Heart left ventricle (tissue), 16 donors: Measurements from ENCODE around the gene SLC28A2. TPM values are rescaled to one million over a fixed set of nuclear protein-coding genes. Genes with fewer than 3 reads are reported as not detected.
A peak's percentile ranks its signal among the peaks of the same experiment; 100 is the strongest.
"Not testable (repeated sequence)": the region's sequence is repeated elsewhere in the genome, so short reads cannot be mapped to it uniquely, and the experiment has no call there.

Experiments used
- ATAC-seq, 4 donors: fragments of 200-7000 bp; cut with Tn5 transposase; one replicate each; pipeline ENCODE4 v1.9.1; 2020 to 2022; ENCODE audit warnings: moderate library complexity in 4 of 4, mild to moderate bottlenecking in 3 of 4, moderate number of reproducible peaks in 1 of 4
- DNase-seq, 5 donors: peaks; one replicate each; pipeline ENCODE4 v3.0.0-alpha.2; 2020
- H3K27ac ChIP-seq, 12 donors: fragments of 200-600 bp; sonication (generic) in 4 of 12; one replicate each; pipeline versions ENCODE4 v1.5.0 to v1.8.0; 2016 to 2022; ENCODE audit warnings: mild to moderate bottlenecking in 2 of 12
- H3K27me3 ChIP-seq, 9 donors: fragments of 200-600 bp; sonication (generic) in 2 of 9; one replicate each; pipeline versions ENCODE4 v1.5.1 to v1.8.0; 2016 to 2022; ENCODE audit warnings: mild to moderate bottlenecking in 3 of 9
- H3K36me3 ChIP-seq, 9 donors: fragments of 200-600 bp; sonication (generic) in 2 of 9; one replicate each; pipeline versions ENCODE4 v1.5.0 to v1.8.0; 2018 to 2022; ENCODE audit warnings: mild to moderate bottlenecking in 2 of 9
- H3K4me1 ChIP-seq, 12 donors: fragments of 200-600 bp; sonication (generic) in 4 of 12; one replicate each; pipeline versions ENCODE4 v1.5.0 to v1.8.0; 2016 to 2022; ENCODE audit warnings: mild to moderate bottlenecking in 3 of 12
- H3K4me3 ChIP-seq, 12 donors: fragments of 200-600 bp; sonication (generic) in 4 of 12; one replicate each; pipeline versions ENCODE4 v1.5.0 to v1.8.0; 2017 to 2022; ENCODE audit warnings: mild to moderate bottlenecking in 9 of 12, moderate library complexity in 4 of 12
- H3K9me3 ChIP-seq, 12 donors: fragments of 200-600 bp; sonication (generic) in 4 of 12; one replicate each; pipeline versions ENCODE4 v1.5.0 to v1.8.0; 2016 to 2022; ENCODE audit warnings: mild to moderate bottlenecking in 1 of 12
- POLR2A ChIP-seq, 2 donors: fragments of 450-650 bp; IDR thresholded peaks; one replicate each; pipeline ENCODE4 v1.6.1; 2017; ENCODE audit warnings: antibody characterized with exemption in 2 of 2, mild to moderate bottlenecking in 2 of 2, moderate library complexity in 2 of 2
- WGBS, 4 donors: extraction: QIAGEN DNeasy Blood & Tissue Kit in 2 of 4; methylation state at CpG; one replicate each; pipeline versions ENCODE4 v1.1.5 to v1.1.7; 2013 to 2018; 5-methylcytosine and 5-hydroxymethylcytosine counted together
- intact Hi-C, 10 donors: fragments of 100-400 bp; cut with DNase I; formaldehyde crosslinking; loops; one replicate each; pipeline versions ENCODE4 v1.11.1 to v1.14.2; 2022
- polyA plus RNA-seq, 2 donors: library from polyadenylated mRNA; stranded (reverse); fragments of 200-250 nt; gene quantifications; one replicate each; pipeline ENCODE4 v1.2.3, GENCODE V29; 2013
- total RNA-seq, 9 donors: library from RNA; depleted of rRNA in 2 of 9; stranded (reverse); fragments of >200 nt in 2 of 9; fragmentation: NEBNext Ultra II Directional in 3 of 9; extraction: Animal tissue kit (Norgen Biotek cat#: 25700) in 3 of 9; gene quantifications; one replicate each; pipeline versions ENCODE4 v1.1.0 to v1.2.4, GENCODE V29; 2016 to 2023
- TF ChIP-seq, protein P1 (sequence below), 12 donors: fragments of 200-600 bp; sonication (generic) in 4 of 12; IDR thresholded peaks; one replicate each; pipeline versions ENCODE4 v1.5.0 to v1.8.0; 2018 to 2022; ENCODE audit warnings: antibody characterized with exemption in 12 of 12, mild to moderate bottlenecking in 5 of 12
- donor health status: ischemic (EF 13 %, LVEDD 7.1; RV severe dilation, severe dysfunction).
- donor health status: healthy with polysubstance abuse.
- donor health status: DM: no; HTN: yes; CAD: no.
- donor health status: DM: no; HTN: no; CAD: no.
- donor health status: ischemic (EF 25% LVEDD 6.9; RV normal size, moderate dysfunction).
- donor health status: ischemic (EF 25% LVEDD 5.7; RV mildly dilated, moderate dysfunction).
- donor health status: healthy.
- donor health status: DM: yes; HTN: yes; CAD: no.
- donor health status: ischemic (EF 35%, LVEDD 5.7; RV mildly dilated, moderate dysfunction).
- donor health status: nonischemic (EF 11% LVEDD 7.7; RV severe dilation, severe dysfunction).
- donor health status: DM: yes; HTN: yes; CAD: no.
- donor health status: PGD.
- donor health status: ischemic (EF 29% LVEDD 5.4; RV normal size, mild dysfunction).
- donor health status: nonischemic (EF 23%, LVEDD 6.1; RV moderate dilation, normal function).

Gene SLC28A2
- total and polyA plus RNA-seq, 11 donors = not detected

DNA sequence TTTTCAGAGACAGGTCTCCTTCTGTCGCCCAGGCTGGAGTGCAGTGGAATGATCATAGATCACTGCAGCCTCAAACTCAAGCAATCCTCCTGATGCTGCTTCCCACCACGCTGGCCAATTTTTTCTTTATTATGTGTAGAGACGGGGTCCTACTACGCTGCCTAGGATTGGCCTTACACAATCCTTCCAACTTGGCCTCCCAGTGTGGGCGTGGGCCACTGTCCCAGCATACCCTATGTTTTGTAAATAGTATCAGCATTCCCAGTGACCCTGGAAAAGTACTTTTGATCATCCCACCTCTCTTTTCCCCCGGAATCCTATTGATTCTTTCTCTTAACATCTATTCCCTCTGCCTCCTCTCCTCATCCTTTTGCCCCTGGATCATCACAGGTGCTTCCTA, 36.9 kb downstream of the SLC28A2 start:
- peaks cover 0 to 24% (median 7%) of the 10 kb centered on the region in 12 donors for H3K4me1 ChIP-seq
- no peak overlapping the region for H3K27ac ChIP-seq
- H3K4me3 ChIP-seq = no peak overlapping the region
- H3K9me3 ChIP-seq = no peaks in the 10 kb centered on the region
- DNase-seq = no peak
- WGBS, 4 donors = 69 to 81% (median 78%) methylated on average over 6 of the region's 6 CpGs
- ATAC-seq = peak in 1 of 4 donors; percentile 33
- intact Hi-C loops = loop anchor here in 1 of 10 donors (5.0 kb wide), 1 partner anchor 113 kb away; a partner anchor contains a TSS
- H3K27me3 ChIP-seq = no peaks in the 10 kb centered on the region
- no peak for TF ChIP-seq POLR2A (IDR thresholded peaks at IDR 0.05)
- TF ChIP-seq, protein P1, sequence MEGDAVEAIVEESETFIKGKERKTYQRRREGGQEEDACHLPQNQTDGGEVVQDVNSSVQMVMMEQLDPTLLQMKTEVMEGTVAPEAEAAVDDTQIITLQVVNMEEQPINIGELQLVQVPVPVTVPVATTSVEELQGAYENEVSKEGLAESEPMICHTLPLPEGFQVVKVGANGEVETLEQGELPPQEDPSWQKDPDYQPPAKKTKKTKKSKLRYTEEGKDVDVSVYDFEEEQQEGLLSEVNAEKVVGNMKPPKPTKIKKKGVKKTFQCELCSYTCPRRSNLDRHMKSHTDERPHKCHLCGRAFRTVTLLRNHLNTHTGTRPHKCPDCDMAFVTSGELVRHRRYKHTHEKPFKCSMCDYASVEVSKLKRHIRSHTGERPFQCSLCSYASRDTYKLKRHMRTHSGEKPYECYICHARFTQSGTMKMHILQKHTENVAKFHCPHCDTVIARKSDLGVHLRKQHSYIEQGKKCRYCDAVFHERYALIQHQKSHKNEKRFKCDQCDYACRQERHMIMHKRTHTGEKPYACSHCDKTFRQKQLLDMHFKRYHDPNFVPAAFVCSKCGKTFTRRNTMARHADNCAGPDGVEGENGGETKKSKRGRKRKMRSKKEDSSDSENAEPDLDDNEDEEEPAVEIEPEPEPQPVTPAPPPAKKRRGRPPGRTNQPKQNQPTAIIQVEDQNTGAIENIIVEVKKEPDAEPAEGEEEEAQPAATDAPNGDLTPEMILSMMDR (IDR thresholded peaks at IDR 0.05) = no peak
- H3K36me3 ChIP-seq = no peaks in the 10 kb centered on the region

DNA sequence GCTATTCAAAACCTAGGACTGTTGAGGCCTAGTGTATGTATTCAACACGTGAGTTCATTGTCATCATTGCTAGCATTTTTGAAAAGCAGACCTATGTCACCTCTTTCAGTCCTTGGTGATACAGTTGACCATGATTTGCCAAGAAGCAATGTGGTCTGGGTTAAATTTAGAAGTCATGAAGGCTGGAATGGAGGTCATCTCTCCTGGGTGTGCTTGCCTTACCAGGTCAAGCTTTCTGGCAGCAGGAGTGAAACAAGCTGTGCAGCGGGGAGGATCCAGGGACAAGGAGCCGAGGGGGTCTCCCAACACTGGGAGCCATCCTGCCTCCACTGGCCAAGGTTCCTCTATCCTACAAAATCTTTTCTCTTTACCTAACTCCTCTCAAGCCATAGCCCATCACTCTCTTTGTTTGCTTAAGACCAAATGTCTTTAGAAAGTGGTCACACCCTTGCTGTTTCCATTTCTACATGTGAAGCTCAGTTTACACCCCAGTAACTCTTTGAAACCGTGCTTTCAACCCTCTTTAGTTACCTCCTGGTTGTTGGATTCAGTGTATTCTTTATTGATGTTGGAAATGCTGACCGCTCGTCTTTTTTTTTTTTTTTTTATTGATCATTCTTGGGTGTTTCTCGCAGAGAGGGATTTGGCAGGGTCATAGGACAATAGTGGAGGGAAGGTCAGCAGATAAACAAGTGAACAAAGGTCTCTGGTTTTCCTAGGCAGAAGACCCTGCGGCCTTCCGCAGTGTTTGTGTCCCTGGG, 40.0 kb downstream of the SLC28A2 start:
- 67 to 71% (median 69%) methylated on average over 8 to 9 of the region's 9 CpGs for WGBS, 4 donors
- Histone ChIP-seq H3K27me3 (no peaks in the 10 kb centered on the region), H3K4me1 (peaks cover 0 to 13% (median 5%) of the 10 kb centered on the region in 12 donors), H3K9me3 (no peaks in the 10 kb centered on the region), H3K4me3 (no peak overlapping the region), H3K27ac (no peak overlapping the region), H3K36me3 (no peaks in the 10 kb centered on the region)
- ATAC-seq (peak; percentile 24 to 78 (median 66)), DNase-seq (peak in 1 of 5 donors; percentile 30)
- TF ChIP-seq, protein P1 (IDR thresholded peaks at IDR 0.05) = no peak
- TF ChIP-seq POLR2A (IDR thresholded peaks at IDR 0.05) = no peak
- intact Hi-C loops = no loop called here

DNA sequence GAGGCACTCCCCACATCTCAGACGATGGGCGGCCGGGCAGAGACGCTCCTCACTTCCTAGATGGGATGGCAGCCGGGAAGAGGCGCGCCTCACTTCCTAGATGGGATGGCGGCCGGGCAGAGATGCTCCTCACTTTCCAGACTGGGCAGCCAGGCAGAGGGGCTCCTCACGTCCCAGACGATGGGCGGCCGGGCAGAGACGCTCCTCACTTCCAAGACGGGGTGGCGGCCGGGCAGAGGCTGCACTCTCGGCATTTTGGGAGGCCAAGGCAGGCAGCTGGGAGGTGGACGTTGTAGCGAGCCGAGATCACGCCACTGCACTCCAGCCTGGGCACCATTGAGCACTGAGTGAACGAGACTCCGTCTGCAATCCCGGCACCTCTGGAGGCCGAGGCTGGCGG, 41.3 kb downstream of the SLC28A2 start:
- ATAC-seq, H3K27me3 ChIP-seq, H3K27ac ChIP-seq, H3K4me3 ChIP-seq, H3K36me3 ChIP-seq, H3K9me3 ChIP-seq, DNase-seq, intact Hi-C loops: not testable (repeated sequence)
- H3K4me1 ChIP-seq = peaks cover 0 to 12% (median 5%) of the 10 kb centered on the region in 12 donors
- WGBS, 4 donors = 95 to 100% (median 96%) methylated on average over 2 to 21 of the region's 27 CpGs

DNA sequence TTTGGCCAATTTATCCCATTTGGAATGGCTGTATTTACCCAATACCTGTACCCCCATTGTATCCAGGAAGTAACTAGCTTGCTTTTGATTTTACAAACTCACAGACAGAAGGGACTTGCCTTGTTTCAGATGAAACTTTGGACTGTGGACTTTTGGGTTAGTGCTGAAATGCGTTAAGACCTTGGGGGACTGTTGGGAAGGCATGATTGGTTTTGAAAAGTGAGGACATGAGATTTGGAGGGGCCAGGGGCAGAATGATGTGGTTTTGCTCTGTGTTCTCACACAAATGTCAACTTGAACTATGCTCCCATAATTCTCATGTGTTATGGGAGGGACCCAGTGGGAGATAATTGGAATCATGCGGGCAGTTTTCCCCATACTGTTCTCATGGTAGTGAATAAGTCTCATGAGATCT, 46.9 kb downstream of the SLC28A2 start:
- intact Hi-C loops, ATAC-seq: not testable (repeated sequence)
- 93 to 100% (median 96%) methylated on average over 2 of the region's 2 CpGs for WGBS, 4 donors

DNA sequence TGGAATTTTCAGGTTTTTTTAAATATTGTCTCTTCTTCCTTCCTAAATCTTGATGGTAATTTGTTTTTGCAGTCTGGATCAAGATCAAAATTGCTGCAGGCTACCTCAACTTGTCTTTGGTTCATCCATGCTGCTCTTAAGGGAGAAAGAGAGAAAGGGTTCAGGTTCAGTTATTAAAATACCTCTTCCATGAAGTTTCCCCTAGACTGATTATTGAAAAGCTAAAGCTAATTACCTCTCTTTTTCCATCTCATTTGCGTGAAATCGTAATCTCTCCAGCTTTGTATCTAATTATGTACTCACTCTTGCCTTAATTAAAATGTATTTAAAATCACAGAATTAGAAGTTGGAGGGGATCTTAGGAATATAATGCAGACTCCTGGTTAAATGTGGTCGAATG, 52.7 kb downstream of the SLC28A2 start:
- Histone ChIP-seq H3K27ac (no peak overlapping the region), H3K36me3 (no peaks in the 10 kb centered on the region), H3K27me3 (peaks cover 0 to 2% (median 0%) of the 10 kb centered on the region in 9 donors), H3K4me3 (no peak overlapping the region), H3K4me1 (peaks cover 0 to 11% (median 3%) of the 10 kb centered on the region in 12 donors), H3K9me3 (peaks cover 0 to 8% (median 0%) of the 10 kb centered on the region in 12 donors)
- intact Hi-C loops = loop anchor here in 6 of 10 donors (5.0 kb wide), 2 partner anchors 98 to 153 kb away; a partner anchor contains a TSS
- 76 to 87% (median 84%) methylated on average over 3 of the region's 3 CpGs for WGBS, 4 donors
- no peak for DNase-seq
- TF ChIP-seq, protein P1 (IDR thresholded peaks at IDR 0.05) = no peak
- no peak for TF ChIP-seq POLR2A (IDR thresholded peaks at IDR 0.05)
- ATAC-seq = no peak

More for the DNA sequence above, 46.9 kb downstream of the SLC28A2 start:
- not testable (repeated sequence) for DNase-seq, H3K4me1 ChIP-seq, H3K27ac ChIP-seq, H3K36me3 ChIP-seq, H3K4me3 ChIP-seq, H3K27me3 ChIP-seq, H3K9me3 ChIP-seq
